Glutamatergic neuron (in vitro differentiated cells): Measurements from ENCODE around the gene ERN1. TPM values are rescaled to one million over a fixed set of nuclear protein-coding genes. Genes with fewer than 3 reads are reported as not detected.
"Not testable (repeated sequence)": the region's sequence is repeated elsewhere in the genome, so short reads cannot be mapped to it uniquely, and the experiment has no call there.

ENCODE experiments used
- DNase-seq: peaks from one replicate; pipeline ENCODE4 v3.0.0; 2022
- H3K27ac Mint-ChIP-seq: one replicate; pipeline ENCODE4 v1.8.0; 2020; ENCODE audit warnings: mild to moderate bottlenecking, mixed read lengths, inconsistent platforms; ENCODE audit not compliant: unreplicated experiment
- H3K27me3 Mint-ChIP-seq: one replicate; pipeline ENCODE4 v1.8.0; 2020; ENCODE audit warnings: mild to moderate bottlenecking, moderate library complexity, mixed read lengths, inconsistent platforms; ENCODE audit not compliant: unreplicated experiment
- H3K36me3 Mint-ChIP-seq: one replicate; pipeline ENCODE4 v1.8.0; 2020; ENCODE audit warnings: mild to moderate bottlenecking, mixed read lengths, inconsistent platforms; ENCODE audit not compliant: unreplicated experiment
- H3K4me1 Mint-ChIP-seq: one replicate; pipeline ENCODE4 v1.8.0; 2020; ENCODE audit warnings: mild to moderate bottlenecking, low read depth, mixed read lengths, inconsistent platforms; ENCODE audit not compliant: unreplicated experiment
- H3K4me3 Mint-ChIP-seq: one replicate; pipeline ENCODE4 v1.8.0; 2020; ENCODE audit warnings: mild to moderate bottlenecking, mixed read lengths, inconsistent platforms; ENCODE audit not compliant: unreplicated experiment
- H3K9me3 Mint-ChIP-seq: one replicate; pipeline ENCODE4 v1.8.0; 2020; ENCODE audit warnings: mild to moderate bottlenecking, moderate library complexity, mixed read lengths, inconsistent platforms; ENCODE audit not compliant: unreplicated experiment
- long read RNA-seq: library from polyadenylated mRNA; unstranded; transcript quantifications from one replicate; pipeline ENCODE4 v2.0.0, GENCODE V29; 2020; ENCODE audit not compliant: unreplicated experiment
- total RNA-seq: library from RNA; stranded (reverse); fragmentation: NEBNext Ultra II Directional; extraction: Animal tissue kit (Norgen Biotek cat#: 25700); gene quantifications from one replicate; pipeline ENCODE4 v1.2.1, GENCODE V29; 2021; ENCODE audit not compliant: unreplicated experiment
- TF ChIP-seq, protein P1 (sequence below): fragments of 200-600 bp; sonication (generic); IDR thresholded peaks from one replicate; pipeline ENCODE4 v1.5.0; 2021; ENCODE audit not compliant: partially characterized antibody, unreplicated experiment

The ERN1 gene
- 6.9 TPM for total RNA-seq
- long read RNA-seq = 0 reads

DNA sequence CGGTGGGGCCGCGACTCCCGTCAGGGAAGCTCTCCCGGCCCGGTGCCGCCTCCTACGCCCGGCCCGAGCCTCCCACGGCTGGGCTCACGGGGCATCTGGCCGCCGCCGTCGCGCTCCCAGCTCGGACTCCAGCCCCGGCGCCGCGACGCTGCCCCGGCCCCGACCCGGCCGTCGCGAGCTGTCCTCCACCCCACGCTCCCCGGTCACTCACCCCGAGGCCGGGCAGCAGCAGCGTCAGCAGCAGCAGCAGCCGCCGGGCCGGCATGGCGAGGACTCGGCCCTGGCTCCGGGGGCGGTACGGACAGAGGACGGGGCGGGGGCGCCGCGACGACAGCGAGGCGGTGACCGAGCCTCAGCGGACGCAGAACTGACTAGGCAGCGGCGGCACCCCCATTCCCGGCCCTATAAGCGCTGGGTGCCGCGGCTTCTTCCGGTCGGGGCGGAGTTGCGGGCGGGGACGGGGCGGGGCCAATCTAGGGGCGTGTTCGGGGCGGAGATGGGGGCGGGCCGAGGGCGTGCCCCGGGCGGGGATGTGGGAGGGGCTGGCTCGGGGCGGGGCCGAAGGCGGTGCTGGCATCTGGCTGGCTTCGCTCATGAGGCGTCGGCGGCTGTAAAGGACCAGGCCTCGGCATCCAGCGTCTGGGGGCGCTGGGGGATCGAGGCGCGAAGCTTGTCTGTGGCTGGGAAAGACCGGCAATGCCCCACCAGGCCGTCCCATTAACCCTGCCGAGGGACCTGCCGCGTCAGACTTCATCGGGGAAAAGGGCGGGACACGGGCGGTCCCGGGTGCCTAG lies at the start of gene ERN1:
Gene ERN1 (minus strand): TSS at position 380 of the 794 bp plus-strand sequence. CDS start 115 bp downstream, at position 265.
- Mint-ChIP-seq H3K27ac (peak within 1 kb of the TSS; percentile 73), H3K27me3 (peaks cover 5% of the 10 kb centered on the region), H3K4me1 (peaks cover 8% of the 10 kb centered on the region), H3K9me3 (peaks cover 5% of the 10 kb centered on the region), H3K4me3 (peak within 1 kb of the TSS; percentile 95), H3K36me3 (no peaks in the 10 kb centered on the region)
- DNase-seq = peak; percentile 94
- TF ChIP-seq, protein P1, sequence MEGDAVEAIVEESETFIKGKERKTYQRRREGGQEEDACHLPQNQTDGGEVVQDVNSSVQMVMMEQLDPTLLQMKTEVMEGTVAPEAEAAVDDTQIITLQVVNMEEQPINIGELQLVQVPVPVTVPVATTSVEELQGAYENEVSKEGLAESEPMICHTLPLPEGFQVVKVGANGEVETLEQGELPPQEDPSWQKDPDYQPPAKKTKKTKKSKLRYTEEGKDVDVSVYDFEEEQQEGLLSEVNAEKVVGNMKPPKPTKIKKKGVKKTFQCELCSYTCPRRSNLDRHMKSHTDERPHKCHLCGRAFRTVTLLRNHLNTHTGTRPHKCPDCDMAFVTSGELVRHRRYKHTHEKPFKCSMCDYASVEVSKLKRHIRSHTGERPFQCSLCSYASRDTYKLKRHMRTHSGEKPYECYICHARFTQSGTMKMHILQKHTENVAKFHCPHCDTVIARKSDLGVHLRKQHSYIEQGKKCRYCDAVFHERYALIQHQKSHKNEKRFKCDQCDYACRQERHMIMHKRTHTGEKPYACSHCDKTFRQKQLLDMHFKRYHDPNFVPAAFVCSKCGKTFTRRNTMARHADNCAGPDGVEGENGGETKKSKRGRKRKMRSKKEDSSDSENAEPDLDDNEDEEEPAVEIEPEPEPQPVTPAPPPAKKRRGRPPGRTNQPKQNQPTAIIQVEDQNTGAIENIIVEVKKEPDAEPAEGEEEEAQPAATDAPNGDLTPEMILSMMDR = peak; percentile 15

- not testable (repeated sequence) for H3K27me3 Mint-ChIP-seq, DNase-seq, H3K36me3 Mint-ChIP-seq, H3K9me3 Mint-ChIP-seq, H3K4me1 Mint-ChIP-seq, H3K27ac Mint-ChIP-seq, H3K4me3 Mint-ChIP-seq
Measured at GRCh38 chr17:64179024-64179423, 49.1 kb upstream of the ERN1 start.

DNA sequence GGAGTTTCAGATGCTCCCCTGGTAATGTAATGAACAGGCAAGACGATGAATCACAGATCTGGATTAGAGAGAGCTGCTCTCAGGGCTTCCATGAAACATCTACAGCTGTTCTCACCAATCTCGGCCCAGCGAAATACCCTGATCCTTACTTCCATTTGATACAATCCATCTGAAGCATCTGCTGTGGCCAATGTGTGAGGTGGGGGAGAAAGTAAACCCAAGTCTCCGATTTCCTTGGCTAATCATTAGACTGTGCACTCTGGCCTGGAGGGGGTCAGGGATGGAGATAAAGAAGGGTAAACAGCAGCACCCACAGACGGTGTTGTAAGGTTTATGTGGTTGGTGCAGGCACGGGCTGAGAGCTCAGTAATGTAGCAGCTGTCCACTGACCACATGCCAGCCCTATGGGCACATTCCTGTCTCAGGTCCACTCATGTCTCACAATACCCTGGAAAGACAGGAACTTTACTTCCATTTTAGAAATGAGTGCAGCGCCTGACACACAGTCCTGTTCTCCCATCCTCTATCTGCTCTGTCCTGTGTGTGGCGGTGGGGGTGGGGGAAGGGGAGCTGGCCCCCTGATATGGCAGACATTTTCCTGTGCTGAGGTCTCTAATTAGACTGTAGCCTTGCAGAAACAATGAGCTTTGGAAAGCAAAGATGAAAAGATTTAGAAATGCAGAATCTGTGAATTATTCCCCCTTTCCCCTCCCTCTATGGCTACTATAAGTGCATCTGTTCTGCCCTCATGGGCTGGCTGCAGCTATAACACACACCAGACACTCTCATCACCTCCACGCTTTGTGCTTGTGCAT lies 48.3 kb upstream of the ERN1 start:
- Mint-ChIP-seq H3K9me3 (no peaks in the 10 kb centered on the region), H3K36me3 (no peaks in the 10 kb centered on the region), H3K27ac (no peak overlapping the region), H3K4me1 (peaks cover 10% of the 10 kb centered on the region), H3K4me3 (no peak overlapping the region), H3K27me3 (no peaks in the 10 kb centered on the region)
- TF ChIP-seq, protein P1 = no peak
- DNase-seq = no peak

- H3K27ac Mint-ChIP-seq = no peak overlapping the region
- H3K9me3 Mint-ChIP-seq = no peaks in the 10 kb centered on the region
- H3K36me3 Mint-ChIP-seq = peaks cover 3% of the 10 kb centered on the region
- no peak for DNase-seq
- TF ChIP-seq, protein P1 = no peak
- H3K27me3 Mint-ChIP-seq = no peaks in the 10 kb centered on the region
- peaks cover 10% of the 10 kb centered on the region for H3K4me1 Mint-ChIP-seq
- H3K4me3 Mint-ChIP-seq = no peak overlapping the region
Measured at GRCh38 chr17:64177311-64178010, 47.5 kb upstream of the ERN1 start.

DNA sequence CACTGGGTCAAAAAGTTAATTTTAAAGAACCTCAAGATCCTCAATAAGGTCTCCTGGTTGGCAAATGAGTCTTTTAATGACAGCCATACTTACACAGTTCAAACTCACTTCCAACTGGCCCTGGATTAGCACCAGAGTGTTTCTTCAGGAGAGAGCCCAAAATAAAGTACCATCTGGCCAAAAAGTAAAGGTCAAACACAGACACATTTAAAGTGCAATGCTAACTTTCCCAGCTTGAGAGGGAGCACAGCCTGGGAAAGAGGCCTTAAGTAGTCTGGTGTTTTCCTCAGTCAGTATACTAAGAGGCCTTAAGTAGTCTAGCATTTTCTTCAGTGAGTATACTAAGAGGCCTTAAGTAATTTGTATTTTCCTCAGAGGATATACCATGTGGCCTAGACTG lies 46.6 kb upstream of the ERN1 start:
- DNase-seq = no peak
- H3K27me3 Mint-ChIP-seq = no peaks in the 10 kb centered on the region
- TF ChIP-seq, protein P1 = no peak
- H3K27ac Mint-ChIP-seq = no peak overlapping the region
- H3K4me1 Mint-ChIP-seq = peaks cover 10% of the 10 kb centered on the region
- no peak overlapping the region for H3K4me3 Mint-ChIP-seq
- peaks cover 5% of the 10 kb centered on the region for H3K36me3 Mint-ChIP-seq
- H3K9me3 Mint-ChIP-seq = no peaks in the 10 kb centered on the region
